ENCODE results near the gene DTNBP1.

The DTNBP1 gene

GRCh38 chr6:15691250-15691869, 28.5 kb upstream of the DTNBP1 start:
- DNase-seq (ENCODE audit: insufficient read length, low spot score) (peak; percentile 45), FAIRE-seq (no peak)

GRCh38 chr6:15690510-15690909, 27.7 kb upstream of the DTNBP1 start:
- FAIRE-seq (no peak), DNase-seq (ENCODE audit: insufficient read length, low spot score) (no peak)
- TF ChIP-seq CTCF (IDR thresholded peaks at IDR 0.05; ENCODE audit: insufficient read depth, missing control alignments) = no peak

More at GRCh38 chr6:15691250-15691869, 28.5 kb upstream of the DTNBP1 start:
- peak; percentile 100 for TF ChIP-seq CTCF (IDR thresholded peaks at IDR 0.05; ENCODE audit: insufficient read depth, missing control alignments)

- TF ChIP-seq CTCF (IDR thresholded peaks at IDR 0.05; ENCODE audit: insufficient read depth, missing control alignments) = no peak
- no peak for FAIRE-seq
- no peak for DNase-seq (ENCODE audit: insufficient read length, low spot score)
Observed at GRCh38 chr6:15689586-15690482, 27.0 kb upstream of the DTNBP1 start.

- no peak for TF ChIP-seq CTCF (IDR thresholded peaks at IDR 0.05; ENCODE audit: insufficient read depth, missing control alignments)
- DNase-seq (ENCODE audit: insufficient read length, low spot score) (no peak), FAIRE-seq (no peak)
Observed at GRCh38 chr6:15685619-15686018, 22.8 kb upstream of the DTNBP1 start.

GRCh38 chr6:15682965-15683822, 20.4 kb upstream of the DTNBP1 start:
- no peak for TF ChIP-seq CTCF (IDR thresholded peaks at IDR 0.05; ENCODE audit: insufficient read depth, missing control alignments)
- no peak for DNase-seq (ENCODE audit: insufficient read length, low spot score)
- no peak for FAIRE-seq

- no peak for FAIRE-seq
- no peak for TF ChIP-seq CTCF (IDR thresholded peaks at IDR 0.05; ENCODE audit: insufficient read depth, missing control alignments)
- no peak for DNase-seq (ENCODE audit: insufficient read length, low spot score)
Observed at GRCh38 chr6:15681946-15682345, 19.1 kb upstream of the DTNBP1 start.

Data from D721Med (cell line).